GM20431 (cell line): ENCODE measurements around the gene AKR7A3.
"Not testable (repeated sequence)": the region's sequence is repeated elsewhere in the genome, so short reads cannot be mapped to it uniquely, and the experiment has no call there.

Experiments used
- in situ Hi-C: fragments of 300-500 bp; cut with MseI, MboI; formaldehyde crosslinking; loops from one replicate; pipeline ENCODE4 v1.15.0; 2020; ENCODE audit warnings: low sequenced_read_pairs; ENCODE audit not compliant: unreplicated experiment

Gene AKR7A3

DNA sequence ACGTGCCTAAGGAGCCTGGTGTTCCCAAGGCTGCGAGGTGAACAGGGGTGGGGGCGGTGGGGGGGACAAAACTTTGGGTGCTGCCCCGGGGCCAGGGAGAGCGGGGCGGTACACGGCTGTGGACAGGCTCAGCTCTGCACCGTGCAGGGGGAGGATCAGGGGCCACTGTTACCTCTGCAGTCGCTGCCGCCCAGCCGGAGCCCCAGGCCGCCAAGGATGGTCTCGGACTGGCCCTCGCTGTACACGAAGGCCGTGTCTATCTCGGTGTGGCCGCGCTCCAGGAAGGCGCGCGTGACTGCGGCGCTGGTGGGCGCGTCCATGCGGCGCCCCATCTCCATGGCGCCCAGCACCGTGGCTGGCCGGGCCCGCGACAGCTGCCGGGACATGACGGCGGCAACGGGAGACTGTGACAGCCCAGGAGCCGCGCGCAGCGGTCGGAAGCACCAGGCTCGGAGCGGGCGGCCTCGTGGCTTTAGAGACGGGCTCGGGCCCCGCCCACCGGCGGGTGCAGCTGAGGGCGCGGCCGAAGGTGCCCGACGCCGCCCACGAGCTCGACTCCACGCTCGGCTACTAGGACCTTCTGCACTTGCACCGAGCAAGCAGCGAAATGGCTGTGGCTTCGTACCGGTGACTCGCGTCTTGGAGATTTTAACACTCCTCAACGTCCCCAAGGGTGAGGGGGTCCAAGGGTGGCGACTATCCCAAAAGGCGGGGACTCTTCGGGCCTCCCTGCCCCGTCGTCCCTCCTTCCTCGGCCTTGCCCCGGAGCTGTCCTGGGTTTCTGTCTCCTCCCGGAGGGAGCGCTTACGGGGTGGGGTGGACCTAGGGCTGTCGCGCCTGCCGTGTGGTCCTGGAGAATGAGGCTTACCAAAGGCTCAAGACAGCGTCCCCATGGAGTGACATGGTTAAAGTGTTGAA is at the start of gene AKR7A3:
Gene AKR7A3 (minus strand): TSS at position 447 of the 918 bp plus-strand sequence. CDS start 61 bp downstream, at position 386.
- in situ Hi-C loops: not testable (repeated sequence)

DNA sequence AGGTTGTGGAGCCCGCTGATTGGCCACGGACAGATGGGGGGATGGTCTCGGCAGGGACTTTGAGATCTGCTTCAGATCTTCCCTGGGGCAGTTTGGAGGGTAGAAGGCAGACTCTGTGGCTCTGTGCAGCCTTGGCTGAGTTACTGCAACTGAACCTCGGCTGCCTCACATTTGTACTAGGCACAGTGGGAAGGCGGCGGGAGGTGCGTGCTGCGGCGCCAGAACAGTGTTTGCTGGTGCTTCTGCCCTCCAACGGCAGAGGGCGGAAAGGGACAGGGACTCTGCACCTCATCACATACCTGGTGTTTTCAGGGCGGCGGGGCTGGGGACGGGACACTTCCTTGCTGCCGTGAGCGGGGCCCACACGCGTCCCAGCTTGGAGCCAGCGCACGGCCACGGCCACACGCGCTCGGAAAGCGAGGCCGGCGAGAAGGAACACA is 49.8 kb upstream of the AKR7A3 start:
- in situ Hi-C loops: no loop called here

DNA sequence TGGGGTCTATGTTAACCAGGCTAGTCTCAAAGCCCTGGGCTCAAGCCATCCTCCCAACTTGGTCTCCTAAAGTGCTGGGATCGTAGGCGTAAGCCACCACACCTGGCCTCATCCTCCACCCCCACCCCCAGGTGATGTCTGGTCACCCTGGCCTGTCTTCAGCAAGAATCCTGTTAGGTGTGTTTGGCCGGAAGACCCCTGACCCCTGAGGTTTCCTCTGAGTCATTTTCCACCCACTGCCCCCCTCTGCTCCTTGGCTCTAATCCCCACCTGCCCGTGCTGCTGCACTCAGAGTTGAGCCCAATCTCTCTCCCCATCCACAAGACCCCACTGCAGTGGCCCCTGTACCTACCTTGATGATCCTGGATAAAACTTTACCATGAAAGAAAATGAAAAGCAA is 48.7 kb upstream of the AKR7A3 start:
- in situ Hi-C loops: no loop called here

DNA sequence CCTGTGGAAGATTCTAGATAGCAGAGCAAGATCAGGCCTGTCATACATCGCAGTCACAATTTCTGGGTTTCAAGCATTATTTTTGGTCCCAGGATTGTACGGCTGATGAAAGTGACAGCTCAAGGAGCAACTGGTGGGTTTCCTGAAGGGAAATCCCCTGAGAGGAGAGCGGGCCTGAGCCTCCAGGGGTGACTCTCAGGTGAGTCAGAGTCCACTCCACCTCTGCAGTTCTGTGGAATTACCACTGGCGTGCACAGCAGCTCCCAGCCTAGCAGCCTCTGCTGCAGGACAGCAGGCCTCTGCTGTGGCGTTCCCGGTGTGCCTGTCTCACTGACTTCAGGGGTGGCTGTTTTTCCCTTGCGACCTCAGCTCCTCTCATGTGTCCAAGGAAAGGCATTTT is 48.0 kb upstream of the AKR7A3 start:
- in situ Hi-C loops: no loop called here

DNA sequence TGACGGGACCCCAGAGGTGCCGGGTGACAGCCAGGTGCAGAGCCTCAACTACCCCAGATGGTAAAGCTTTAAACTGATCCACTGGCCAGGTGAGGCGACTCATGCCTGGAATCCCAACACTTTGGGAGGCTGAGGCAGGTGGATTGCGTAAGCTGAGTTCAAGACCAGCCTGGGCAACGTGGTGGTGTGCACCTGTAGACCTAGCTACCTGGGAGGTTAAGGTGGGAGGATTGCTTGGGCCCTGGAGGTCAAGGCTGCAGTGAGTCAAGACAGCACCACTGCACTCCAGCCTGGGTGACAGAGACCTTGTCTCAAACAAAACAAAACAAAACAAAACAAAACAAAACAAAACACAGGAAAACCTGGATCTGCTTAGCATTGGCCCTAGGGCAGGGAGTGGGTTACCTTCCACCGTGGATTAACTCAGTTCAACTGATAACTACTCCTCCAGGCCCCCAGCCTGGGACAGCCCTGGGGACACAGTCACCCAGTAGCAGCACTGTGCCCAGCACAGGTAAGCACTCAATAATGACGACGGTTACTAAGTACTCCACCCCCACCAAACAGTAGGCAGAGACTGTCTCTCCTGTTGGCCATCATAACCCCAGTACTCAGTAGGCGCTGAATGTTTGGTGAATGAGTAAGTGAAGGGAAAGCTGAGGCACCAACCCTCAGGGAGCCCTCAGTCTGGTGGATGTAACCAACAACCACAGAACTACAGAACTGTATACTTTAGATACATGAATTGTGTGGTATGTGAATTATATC is 45.2 kb upstream of the AKR7A3 start:
- in situ Hi-C loops: no loop called here

DNA sequence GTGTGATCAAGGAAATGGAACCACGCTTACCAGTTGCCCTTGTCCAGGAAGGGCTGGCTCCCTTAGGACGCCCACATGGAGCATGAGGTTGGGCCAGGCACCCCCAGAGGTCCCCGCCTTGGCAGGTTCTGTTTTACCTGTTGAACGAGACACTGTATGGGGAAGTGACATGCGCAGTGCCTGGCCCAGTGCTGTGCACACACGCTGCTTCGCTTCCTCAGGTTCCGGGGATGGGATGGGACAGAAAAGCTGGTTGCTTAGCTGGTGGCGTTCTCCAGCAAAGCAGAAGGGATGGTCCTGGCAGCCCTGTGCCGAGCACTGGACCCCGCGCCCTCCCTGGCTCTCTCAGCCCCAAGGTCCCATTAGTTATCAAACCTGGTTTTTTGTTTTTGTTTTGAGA is 44.3 kb upstream of the AKR7A3 start:
- in situ Hi-C loops: no loop called here

DNA sequence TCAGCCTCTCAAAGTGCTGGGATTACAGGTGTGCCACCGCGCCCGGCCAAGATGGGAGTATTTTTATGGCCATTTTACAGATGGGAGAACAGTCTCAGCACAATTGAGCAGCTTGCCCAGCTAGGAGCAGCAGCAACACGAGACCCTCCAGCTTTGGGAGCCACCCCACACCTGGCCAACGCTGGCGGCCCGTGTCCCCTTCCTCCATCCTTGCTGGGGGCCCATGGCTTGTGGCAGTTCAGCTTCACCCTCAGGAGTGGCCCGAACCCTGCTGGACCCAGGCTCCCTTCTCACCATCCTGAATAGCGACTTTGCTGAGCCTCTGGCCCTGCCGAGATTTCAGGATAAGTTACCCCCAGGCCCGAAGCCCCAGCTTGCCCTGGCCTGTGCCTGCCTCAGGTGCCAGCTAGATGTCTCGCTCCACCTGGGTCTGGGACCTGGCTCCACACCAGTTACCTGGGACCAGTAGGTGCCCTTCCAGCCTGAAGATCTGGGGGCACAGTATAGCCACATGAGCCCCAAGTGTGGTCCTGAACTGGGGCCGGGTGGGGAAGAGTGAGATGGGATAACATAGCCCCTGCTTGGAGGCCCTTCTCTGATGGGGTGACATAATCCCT is 42.8 kb upstream of the AKR7A3 start:
- in situ Hi-C loops: no loop called here

DNA sequence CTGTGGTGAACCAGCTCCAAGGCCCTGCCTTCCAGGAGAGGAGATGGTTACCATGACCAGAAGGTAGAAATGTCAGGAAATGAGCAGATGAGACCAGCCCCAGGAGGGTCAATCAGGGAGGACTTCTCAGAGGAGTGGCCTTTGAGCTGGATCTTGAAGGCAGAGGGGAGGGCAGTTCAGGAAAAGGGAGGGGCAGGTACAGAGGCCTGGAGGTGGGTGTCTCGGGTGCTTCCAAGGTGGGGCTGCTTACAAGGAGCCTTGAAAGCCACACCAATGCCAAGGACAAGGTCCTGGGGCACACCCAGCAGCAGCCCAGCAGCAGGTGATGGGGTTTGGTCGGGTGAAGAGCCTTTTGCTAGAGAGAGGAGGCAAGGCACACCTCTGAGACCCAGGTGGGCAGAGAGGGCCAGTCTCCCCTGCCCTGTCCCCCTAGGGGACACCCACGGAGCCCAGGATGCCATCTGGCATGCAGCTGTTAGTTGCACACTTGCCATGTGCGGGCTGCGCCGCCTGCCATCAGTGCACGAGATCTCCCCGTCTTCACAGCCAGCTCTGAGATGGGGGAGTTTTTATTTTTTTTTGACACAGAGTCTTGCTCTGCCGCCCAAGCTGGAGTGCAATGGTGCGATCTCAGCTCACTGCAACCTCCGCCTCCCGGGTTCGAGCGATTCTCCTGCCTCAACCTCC is 42.0 kb upstream of the AKR7A3 start:
- in situ Hi-C loops: no loop called here

DNA sequence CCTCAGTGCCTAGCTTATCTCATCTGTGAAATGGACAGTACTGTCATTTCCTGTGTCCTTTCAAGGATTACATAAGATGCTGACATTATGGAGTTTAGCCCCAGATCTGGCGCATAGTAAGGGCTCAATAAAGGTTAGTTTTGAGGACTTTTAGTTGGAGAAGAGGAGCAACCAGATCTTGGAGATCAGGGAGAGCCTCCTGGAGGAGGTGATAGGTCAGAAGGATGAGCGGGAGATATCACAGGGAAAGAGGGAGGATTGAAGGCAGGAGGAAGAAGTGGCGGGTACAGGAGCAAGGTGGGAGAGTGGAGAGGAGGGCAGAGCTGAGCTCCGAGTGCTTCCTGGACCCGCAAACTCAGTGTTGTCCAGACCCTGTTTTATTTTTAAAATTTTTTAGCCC is 41.0 kb upstream of the AKR7A3 start:
- in situ Hi-C loops: no loop called here

DNA sequence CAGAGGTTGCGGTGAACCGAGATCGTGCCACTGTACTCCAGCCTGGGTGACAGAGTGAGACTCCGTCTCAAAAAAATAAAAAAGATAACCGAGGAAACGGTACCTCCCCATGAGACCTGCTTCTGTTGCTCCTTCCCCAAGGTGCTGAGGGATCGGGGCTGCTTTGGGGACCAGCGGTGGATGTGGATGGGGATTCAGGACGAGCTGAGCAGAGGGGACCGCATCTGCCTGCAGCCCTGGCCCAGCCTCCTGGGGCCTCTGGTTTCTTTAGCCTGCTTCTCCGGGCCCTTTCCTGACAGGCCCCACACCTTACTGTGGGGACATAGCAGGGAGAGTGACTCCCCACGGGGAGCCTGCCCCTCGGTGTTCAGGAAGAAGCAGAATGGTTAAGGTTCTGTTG is 40.6 kb upstream of the AKR7A3 start:
- in situ Hi-C loops: no loop called here

DNA sequence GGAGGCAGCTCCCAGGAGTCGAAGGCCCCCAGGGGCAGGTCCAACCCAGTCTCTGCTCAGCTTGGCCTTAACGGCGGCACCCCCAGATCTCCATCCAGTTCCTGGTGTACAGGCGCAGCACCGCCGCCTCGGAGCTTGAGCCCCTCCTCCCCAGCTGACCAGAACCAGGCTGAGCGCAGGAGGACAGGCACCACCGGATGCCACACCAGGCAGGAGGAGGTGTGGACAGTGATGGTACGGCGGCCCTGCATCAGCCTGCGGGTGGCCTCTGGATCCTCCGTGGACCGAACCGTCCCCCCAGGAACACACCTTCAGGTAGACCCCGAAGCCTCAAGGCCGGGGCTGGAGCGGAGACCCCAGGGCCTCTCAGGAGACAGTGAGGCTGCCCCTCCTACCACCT is 39.9 kb upstream of the AKR7A3 start:
- in situ Hi-C loops: no loop called here

DNA sequence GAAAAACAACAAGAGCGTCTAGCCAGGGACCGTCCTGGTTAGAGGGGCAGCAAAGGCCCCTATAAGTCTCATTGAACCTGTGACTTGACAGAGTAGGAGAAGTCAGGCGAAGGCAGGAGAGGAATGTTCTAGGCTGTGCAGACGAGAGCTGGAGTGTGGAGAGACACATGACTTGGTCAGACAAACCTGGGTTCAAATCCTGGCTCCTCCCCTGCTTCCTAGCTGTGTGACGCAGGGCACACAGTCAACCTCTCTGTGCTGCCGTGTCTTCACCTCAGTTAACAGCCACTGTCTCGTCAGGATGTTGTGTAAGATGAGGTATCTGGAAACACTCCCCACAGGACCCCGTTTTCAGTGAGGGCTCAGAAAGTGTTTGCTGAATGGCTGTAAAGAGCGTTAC is 39.2 kb upstream of the AKR7A3 start:
- in situ Hi-C loops: no loop called here

DNA sequence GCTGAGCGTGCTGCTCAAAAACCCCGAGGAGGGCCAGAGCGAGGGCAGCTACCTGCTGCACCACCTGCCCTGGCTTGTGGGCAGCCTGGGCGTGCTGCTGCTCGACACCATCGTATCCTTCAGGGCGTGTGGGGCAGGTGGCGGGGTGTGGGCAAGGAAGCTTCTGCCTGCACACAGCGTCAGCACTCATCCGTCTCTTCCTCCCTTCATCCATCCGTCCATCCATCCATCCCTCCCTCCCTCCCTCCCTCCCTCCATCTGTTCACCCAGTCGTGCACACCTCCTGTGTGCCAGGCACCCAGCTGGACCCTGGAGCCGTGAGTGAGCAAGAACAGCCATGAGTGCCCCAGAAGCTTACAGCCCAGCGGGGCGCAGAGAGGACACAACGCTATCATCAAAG is 38.7 kb upstream of the AKR7A3 start:
- in situ Hi-C loops: no loop called here

DNA sequence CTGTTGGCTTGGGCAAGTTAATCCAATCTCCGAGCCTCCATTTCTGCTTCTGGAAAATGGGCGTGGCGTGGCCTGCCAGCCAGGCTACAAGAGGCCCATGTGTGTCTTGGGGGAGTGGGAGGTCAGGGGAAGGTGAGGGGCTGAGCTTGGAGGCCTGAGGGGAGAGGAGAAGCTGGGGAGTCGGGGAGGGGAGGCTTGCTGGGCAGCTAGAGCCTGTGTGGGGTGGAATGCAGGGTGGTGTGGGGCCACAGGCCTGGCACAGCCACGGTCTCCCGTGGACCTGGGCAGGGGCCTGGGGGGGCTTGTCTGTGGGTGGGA is 38.1 kb upstream of the AKR7A3 start:
- in situ Hi-C loops: no loop called here

DNA sequence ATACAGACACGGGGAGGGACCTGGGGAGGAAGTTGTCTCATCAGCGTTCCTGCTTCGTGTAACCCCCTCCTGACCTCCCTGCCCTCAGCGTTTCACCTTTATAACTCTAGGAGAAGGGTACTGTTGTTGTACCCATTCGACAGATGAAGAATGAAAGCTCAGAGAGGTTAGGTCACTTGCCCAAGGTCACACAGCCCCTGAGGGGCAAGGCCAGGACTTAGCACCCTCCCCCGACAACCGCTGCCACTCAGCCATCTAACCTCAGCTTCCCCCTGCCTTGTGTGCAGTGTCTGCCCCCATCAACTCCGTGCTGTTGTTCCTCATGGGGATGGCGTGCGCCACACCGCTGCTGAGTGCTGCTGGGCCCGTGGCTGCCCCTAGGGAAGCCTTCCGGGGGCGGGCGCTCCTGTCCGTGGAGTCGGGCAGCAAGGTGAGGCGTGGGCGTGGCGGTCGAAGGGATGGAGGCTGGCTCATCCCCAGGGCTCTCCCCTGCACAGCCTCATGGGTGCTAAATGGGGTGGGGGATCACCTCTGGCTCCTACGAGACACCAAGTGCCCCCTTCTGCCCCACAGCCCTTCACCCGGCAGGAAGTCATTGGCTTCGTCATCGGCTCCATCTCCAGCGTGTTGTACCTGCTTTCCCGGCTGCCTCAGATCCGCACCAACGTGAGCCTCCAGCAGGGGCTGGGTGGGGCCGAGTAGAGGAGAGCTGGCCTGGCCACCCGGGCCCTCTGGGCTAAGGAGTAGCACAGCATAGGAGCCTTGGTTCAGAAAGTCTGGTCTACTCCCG is 37.6 kb upstream of the AKR7A3 start:
- in situ Hi-C loops: no loop called here

DNA sequence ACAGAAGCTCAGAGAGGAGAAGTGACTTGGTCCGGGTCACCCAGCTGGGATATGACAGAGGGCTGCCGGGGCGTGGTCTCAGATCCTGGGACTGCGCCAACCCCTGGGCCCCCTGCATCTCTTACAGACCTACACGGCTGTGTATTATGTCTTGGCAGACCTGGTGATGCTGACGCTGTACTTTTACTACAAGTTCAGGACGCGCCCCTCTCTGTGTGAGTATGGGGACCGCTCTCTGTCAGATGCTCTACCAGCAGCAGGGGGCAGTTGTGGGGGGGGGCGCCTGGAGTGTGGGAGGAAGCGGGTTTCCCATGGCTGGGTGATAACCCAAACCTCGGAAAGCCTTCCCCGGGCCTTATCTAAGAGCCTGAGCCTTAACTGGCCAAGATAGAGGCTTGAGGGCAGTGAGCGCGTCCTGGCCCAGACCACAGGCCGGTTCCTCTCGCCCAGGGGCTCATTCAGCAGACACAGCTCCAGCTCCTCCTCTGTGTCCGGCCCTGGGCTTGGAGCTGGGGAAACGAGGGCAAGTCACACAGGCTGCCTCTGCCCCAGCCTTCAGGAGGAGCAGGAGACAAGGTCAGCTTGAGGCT is 36.9 kb upstream of the AKR7A3 start:
- in situ Hi-C loops: no loop called here

DNA sequence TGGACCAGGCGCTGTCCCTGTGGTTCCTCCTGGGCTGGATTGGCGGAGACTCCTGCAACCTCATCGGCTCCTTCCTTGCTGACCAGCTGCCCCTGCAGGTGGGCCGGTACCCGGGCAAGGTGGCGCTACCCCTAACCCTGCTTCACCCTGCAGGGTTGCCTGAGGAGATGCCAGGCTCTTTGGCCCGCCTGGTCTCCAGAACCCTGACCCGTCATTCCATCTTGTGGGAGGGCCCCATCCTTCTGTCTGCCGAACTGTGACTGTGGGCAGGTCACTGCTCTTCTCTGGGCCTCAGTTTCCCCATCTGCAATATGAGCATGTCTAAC is 36.1 kb upstream of the AKR7A3 start:
- in situ Hi-C loops: no loop called here

DNA sequence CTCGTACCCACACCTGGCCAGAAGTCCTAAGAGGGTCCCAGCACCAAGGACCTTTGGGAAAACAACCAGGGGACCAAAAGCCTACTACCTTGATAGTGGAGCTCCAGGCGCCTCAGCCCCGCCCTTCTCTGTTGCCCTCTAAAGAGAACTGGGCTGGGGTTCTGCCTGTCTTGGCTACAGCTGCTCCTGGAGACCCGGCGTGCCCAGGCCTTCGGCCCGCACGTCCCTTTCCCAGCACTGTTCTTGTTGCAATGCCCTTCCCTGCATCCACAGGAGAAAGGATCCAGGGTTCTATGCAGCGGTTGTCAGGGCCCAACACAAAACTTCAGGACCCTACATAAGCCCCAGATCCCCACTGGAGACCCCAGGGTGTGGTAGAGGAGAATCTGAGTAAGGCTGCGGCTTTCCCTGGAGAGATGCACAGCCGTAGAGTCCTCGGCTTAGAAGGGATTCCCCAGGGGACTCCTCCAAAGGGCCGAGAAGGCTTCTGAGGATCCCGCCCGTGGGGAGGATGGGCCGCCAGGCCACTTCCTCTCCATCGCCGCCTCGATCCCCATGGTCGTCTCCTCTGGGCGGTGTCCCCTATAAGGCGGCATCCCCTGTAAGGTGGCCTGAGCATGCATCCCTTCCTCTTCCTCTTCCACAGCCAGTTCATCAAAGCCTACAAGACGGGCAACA is 35.6 kb upstream of the AKR7A3 start:
- in situ Hi-C loops: no loop called here

DNA sequence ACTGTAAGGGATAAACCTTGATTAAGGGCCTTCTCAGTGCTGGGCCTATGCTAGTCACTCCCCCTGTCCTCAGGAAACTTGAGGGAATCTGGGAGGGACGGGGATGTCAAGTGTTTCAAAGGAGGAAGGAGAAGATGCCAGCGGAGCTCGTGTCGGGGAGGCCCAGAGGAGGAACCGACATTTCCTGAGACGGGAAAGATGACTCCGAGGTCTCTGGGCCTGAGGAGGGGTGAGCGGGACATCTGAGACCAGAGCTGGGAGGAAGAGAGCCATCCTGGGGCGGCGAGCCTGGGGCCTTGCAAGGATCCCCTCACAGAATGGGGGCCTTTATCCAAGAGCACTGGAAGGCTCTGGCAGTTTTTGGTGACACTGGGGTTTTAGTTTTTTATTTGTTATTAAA is 33.9 kb upstream of the AKR7A3 start:
- in situ Hi-C loops: no loop called here
